ENCODE measurements around the gene OVCH2.
"Not testable (repeated sequence)": the region's sequence is repeated elsewhere in the genome, so short reads cannot be mapped to it uniquely, and the experiment has no call there.

Gene OVCH2, protein sequence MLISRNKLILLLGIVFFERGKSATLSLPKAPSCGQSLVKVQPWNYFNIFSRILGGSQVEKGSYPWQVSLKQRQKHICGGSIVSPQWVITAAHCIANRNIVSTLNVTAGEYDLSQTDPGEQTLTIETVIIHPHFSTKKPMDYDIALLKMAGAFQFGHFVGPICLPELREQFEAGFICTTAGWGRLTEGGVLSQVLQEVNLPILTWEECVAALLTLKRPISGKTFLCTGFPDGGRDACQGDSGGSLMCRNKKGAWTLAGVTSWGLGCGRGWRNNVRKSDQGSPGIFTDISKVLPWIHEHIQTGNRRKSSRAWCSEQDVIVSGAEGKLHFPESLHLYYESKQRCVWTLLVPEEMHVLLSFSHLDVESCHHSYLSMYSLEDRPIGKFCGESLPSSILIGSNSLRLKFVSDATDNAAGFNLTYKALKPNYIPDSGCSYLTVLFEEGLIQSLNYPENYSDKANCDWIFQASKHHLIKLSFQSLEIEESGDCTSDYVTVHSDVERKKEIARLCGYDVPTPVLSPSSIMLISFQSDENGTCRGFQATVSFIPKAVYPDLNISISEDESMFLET

GRCh38 chr11:7706377-7706776 lies at the start of gene OVCH2:
TSS of gene OVCH2 (minus strand) at chr11:7706477. CDS start at chr11:7706394, 83 bp downstream.
- DNase-seq (ENCODE audit: low spot score), result no peak

GRCh38 chr11:7749456-7749855 lies 43.2 kb upstream of the OVCH2 start:
- DNase-seq (ENCODE audit: low spot score), result no peak

GRCh38 chr11:7734767-7735166 lies 28.5 kb upstream of the OVCH2 start:
- DNase-seq (ENCODE audit: low spot score), result not testable (repeated sequence)

- no peak for DNase-seq (ENCODE audit: low spot score)
These were observed 8.5 kb upstream of the OVCH2 start for GRCh38 chr11:7714786-7715185.

DNA sequence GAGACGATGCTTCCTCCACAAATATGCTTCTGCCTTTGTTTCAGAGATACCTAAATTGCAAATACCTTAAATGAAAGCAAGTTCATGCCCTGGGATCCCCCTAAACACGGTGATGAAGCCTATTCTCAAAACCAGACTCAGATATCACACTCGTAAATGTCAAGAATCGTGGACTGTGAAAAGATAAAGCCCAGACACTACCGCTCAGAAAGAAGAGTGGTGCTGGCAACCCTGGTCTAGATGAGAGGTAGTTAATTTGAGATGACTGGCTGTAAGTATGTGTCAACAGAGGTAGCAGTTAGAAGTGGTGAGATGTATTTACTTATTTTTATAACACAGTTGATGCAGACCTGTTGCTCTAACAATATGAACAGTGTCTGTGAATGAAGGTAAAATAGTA lies 2.5 kb downstream of the OVCH2 start:
- DNase-seq (ENCODE audit: low spot score), result no peak

DNA sequence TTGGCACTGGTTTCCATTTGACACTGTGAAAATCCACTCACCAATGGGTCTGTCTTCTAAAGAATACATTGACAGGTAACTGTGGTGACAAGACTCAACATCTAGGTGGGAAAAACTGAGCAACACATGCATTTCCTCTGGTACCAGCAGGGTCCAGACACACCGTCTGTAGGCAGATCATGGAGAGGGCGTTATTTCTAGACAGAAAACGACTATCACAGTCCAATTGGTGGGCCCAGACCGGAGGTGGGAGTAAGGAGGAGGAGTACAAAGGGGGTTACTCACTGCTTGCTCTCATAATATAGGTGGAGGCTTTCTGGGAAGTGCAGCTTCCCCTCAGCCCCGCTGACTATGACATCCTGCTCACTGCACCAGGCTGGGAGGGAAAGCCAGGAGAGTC lies 9.9 kb downstream of the OVCH2 start:
- no peak for DNase-seq (ENCODE audit: low spot score)

GRCh38 chr11:7694235-7694634 lies 12.0 kb downstream of the OVCH2 start:
- no peak for DNase-seq (ENCODE audit: low spot score)

- no peak for DNase-seq (ENCODE audit: low spot score)
These were observed 13.9 kb downstream of the OVCH2 start for GRCh38 chr11:7692426-7692825.

- DNase-seq (ENCODE audit: low spot score), result no peak
These were observed 14.4 kb downstream of the OVCH2 start for GRCh38 chr11:7691759-7692350.

DNA sequence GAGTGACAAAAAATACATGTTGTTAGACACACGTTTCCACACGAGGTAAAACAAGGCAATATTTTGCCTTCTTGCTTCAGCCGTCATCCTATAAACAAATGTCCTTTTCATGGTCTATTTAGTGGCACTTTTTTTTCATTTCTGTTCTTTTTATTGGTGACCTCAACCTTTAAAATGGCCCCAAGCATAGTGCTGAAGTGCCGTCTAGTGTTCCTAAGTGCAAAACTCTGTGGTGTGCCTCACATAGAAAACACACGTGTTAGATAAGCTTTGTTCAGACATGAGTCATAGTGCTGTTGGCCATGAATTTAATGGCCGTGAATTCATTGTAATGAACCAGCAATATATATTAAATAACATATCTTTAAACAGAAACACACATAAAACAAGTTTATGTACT lies 15.6 kb downstream of the OVCH2 start:
- no peak for DNase-seq (ENCODE audit: low spot score)

DNA sequence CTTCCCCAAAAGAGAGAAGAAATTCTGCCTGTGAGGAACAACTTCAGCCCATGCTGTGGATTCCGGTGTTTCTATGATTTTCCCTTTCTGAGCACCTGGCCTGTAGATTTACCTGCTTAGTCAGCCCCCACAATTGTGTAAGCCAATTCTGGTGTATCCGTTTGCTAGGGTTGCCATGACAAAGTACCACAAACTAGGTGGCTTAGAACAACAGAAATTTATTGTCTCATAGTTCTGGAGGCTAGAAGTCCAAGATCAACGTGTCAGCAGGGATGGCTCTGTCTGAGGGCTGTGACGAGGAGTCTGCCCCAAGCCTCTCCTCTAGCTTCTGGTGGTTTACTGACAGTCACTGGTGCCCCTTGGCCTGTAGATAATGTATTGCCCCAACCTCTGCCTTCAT lies 17.0 kb downstream of the OVCH2 start:
- no peak for DNase-seq (ENCODE audit: low spot score)

- peak; percentile 19 for DNase-seq (ENCODE audit: low spot score)
These were observed 17.9 kb downstream of the OVCH2 start for GRCh38 chr11:7688238-7688826.

- DNase-seq (ENCODE audit: low spot score), result no peak
These were observed 18.9 kb downstream of the OVCH2 start for GRCh38 chr11:7687386-7687785.

DNA sequence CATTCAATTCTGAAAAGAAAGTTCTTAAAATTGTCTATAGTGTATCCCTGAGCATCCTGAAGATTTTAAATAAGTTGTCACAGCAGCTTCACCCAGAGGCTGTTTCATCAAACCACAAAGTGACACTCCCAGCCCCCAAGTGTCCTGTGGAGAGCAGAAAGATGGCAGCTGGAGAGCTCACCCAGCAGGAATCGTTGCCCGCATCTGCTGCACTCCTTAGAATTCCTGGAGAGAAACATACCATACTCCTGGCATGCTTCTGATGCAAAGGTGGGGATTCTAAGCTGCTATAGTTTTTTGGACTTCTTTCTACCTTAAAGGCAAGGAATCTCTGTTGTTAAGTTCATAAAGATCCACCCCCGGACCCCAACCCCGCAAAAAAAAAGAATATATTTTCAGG lies 19.5 kb downstream of the OVCH2 start:
- DNase-seq (ENCODE audit: low spot score), result no peak

- no peak for DNase-seq (ENCODE audit: low spot score)
These were observed 22.7 kb downstream of the OVCH2 start for GRCh38 chr11:7683571-7683970.

DNA sequence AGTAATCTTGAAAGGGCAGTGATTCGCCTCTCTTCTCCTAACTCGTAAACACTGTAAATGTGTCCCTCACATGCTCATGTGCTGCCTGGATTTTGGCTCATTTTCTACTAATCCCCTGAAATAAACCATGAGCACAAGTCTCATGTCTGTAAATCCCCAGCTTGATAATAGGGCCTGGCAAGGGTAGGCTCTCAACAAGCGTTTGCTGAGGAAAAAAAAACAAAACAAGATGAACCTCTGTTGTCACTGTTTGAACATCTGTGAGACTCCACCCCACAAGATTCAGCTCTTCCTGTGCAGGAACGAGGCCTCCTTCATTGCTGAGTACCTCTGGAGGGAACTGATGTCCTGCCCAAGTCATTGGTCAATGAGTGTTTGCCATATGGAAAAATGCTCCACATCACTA lies 28.5 kb downstream of the OVCH2 start:
- DNase-seq (ENCODE audit: low spot score), result no peak

DNA sequence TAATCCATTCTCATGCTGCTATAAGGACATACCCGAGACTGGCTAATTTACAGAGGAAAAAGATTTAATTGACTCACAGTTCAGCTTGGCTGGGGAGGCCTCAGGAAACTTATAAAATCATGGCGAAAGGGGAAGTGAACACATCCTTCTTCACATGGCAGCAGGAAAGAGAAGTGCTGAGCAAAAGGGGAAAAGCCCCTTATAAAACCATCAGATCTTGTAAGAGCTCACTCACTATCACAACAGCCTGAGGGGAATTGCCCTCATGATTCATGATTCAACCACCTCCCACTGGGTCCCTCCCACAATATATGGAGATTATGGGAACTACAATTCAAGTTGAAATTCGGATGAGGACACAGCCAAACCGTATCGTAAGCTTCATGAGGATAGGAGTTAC lies 29.2 kb downstream of the OVCH2 start:
- no peak for DNase-seq (ENCODE audit: low spot score)

DNA sequence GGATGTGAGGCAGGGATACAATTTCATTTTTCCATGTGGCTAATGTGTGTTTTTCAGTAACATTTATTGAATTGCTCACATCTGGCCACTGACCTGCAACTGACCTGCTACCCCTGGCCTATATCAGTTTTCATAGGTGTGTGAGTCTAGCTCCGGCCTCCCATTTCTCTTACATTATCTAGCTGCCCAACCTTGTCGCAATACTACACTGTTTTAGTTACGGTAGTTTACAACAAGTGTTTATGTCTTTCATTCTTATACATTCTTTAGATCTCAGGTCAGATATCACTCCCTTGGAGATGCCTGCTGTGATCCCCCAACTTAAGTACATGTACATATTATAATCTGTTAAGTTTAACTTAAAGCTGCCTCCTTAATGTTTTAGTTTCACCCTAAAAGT lies 30.6 kb downstream of the OVCH2 start:
- no peak for DNase-seq (ENCODE audit: low spot score)

DNA sequence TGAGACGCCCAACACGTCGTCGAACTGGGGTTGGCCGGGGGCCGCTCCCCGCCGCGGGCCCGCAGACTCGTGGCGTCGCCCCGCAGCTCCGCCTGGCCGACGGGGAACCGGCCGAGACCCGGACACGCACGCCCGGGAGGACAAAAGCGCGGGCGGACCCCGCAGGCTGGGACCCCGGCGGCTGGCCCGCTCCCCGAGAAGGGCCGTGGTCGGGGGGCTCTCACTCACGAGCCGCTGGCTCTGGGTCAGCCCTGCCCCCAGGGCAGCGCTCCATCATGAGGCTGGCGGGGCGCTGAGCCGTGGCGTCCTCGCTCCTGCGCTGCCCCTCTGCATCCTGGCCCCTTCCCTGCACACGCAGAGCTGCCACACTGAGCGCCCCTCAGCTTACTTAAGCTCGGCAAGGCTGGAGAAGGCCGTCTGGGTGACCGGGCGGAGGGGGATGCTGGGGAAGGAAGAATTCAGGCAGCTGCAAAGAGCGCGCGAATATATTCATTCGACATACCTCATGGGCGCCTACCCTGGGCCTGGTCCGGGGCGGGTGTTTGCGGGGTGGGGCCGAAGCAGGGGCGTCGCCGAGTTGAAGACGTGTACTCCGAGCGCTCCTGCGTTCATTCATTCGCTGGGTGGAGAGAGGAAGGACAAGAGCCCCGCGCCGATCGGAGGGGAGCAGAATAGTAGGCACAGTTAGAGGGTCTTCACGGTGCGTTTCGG lies 32.4 kb downstream of the OVCH2 start:
- no peak for DNase-seq (ENCODE audit: low spot score)

- no peak for DNase-seq (ENCODE audit: low spot score)
These were observed 33.1 kb downstream of the OVCH2 start, which contains the start of gene CYB5R2 for GRCh38 chr11:7672960-7673723. TSS of gene CYB5R2 (minus strand) at chr11:7673500. CDS start at chr11:7672825, 675 bp downstream.

GRCh38 chr11:7672276-7672959 lies 33.9 kb downstream of the OVCH2 start:
- no peak for DNase-seq (ENCODE audit: low spot score)

All from kidney capillary endothelial cell (primary cell).